Ishikawa (cell line): ENCODE measurements around the gene TOMM70.

Experiments used
- CREB1 ChIP-seq: IDR thresholded peaks from 2 replicates; pipeline ENCODE4 v1.6.1; 2012; ENCODE audit warnings: low read depth
- EP300 ChIP-seq: IDR thresholded peaks from 2 replicates; pipeline ENCODE4 v1.6.1; 2012; ENCODE audit warnings: borderline replicate concordance
- NFIC ChIP-seq: IDR thresholded peaks from 2 replicates; pipeline ENCODE4 v1.6.1; 2012
- RAD21 ChIP-seq: IDR thresholded peaks from 2 replicates; pipeline ENCODE4 v1.6.1; 2012; ENCODE audit warnings: low read depth
- TAF1 ChIP-seq: IDR thresholded peaks from 2 replicates; pipeline ENCODE4 v1.6.1; 2012; ENCODE audit warnings: low read depth, mild to moderate bottlenecking
- TEAD4 ChIP-seq: IDR thresholded peaks from 2 replicates; pipeline ENCODE4 v1.6.1; 2012
- YY1 ChIP-seq: IDR thresholded peaks from 2 replicates; pipeline ENCODE4 v1.6.1; 2012; ENCODE audit warnings: low read depth
- ZBTB7A ChIP-seq: IDR thresholded peaks from 2 replicates; pipeline ENCODE4 v1.6.1; 2012; ENCODE audit warnings: low read depth
- TF ChIP-seq, protein P1 (sequence below): IDR thresholded peaks from 2 replicates; pipeline ENCODE4 v1.6.1; 2012; ENCODE audit warnings: low read depth, mild to moderate bottlenecking

DNA sequence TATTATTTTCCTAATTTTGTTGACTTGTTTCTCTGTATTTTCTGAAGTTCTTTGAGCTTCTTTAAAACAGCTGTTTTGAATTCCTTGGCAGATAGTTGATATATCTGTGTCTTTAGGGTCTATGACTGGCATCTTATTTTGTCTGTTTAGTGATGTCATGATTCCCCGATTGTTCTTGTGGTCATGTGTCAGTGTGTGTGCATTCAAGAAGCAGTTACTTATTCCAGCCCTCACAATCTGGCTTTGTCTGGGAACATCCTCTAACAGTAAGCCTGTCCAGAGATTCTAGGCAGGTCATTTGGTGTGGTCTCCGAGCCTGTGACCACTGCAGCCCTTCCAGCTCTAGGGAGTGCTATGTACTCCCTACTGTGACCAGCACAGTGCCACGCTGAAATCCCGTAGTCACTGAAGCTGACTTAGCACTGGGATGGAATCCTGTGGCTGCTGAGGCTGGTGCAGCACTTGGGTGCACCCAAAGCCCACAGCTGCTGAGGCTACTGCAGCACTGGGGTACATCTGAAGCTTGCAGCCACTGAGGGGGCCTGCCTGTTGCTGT, 7.2 kb upstream of the TOMM70 start:
- TF ChIP-seq, protein P1, sequence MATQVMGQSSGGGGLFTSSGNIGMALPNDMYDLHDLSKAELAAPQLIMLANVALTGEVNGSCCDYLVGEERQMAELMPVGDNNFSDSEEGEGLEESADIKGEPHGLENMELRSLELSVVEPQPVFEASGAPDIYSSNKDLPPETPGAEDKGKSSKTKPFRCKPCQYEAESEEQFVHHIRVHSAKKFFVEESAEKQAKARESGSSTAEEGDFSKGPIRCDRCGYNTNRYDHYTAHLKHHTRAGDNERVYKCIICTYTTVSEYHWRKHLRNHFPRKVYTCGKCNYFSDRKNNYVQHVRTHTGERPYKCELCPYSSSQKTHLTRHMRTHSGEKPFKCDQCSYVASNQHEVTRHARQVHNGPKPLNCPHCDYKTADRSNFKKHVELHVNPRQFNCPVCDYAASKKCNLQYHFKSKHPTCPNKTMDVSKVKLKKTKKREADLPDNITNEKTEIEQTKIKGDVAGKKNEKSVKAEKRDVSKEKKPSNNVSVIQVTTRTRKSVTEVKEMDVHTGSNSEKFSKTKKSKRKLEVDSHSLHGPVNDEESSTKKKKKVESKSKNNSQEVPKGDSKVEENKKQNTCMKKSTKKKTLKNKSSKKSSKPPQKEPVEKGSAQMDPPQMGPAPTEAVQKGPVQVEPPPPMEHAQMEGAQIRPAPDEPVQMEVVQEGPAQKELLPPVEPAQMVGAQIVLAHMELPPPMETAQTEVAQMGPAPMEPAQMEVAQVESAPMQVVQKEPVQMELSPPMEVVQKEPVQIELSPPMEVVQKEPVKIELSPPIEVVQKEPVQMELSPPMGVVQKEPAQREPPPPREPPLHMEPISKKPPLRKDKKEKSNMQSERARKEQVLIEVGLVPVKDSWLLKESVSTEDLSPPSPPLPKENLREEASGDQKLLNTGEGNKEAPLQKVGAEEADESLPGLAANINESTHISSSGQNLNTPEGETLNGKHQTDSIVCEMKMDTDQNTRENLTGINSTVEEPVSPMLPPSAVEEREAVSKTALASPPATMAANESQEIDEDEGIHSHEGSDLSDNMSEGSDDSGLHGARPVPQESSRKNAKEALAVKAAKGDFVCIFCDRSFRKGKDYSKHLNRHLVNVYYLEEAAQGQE: no peak
- TF ChIP-seq EP300 (no peak), TAF1 (no peak), YY1 (no peak), NFIC (no peak), RAD21 (no peak), ZBTB7A (no peak), TEAD4 (no peak), CREB1 (no peak)
